Right renal pelvis (tissue), 4 donors: ENCODE data around the gene ZNF724. TPM values are rescaled to one million over a fixed set of nuclear protein-coding genes. Genes with fewer than 3 reads are reported as not detected.
"Not testable (repeated sequence)": the region's sequence is repeated elsewhere in the genome, so short reads cannot be mapped to it uniquely, and the experiment has no call there.

Experiments used
- DNase-seq, 4 donors: peaks; one replicate each; pipeline ENCODE4 v3.0.0-alpha.2; 2013; ENCODE audit warnings: low read depth in 4 of 4, low spot score in 3 of 4, missing footprints in 1 of 4
- polyA plus RNA-seq, 4 donors: library from polyadenylated mRNA; unstranded; fragments of 120-200 nt; gene quantifications; one replicate each; pipeline ENCODE4 v1.2.1, GENCODE V29; 2013; ENCODE audit not compliant: insufficient read length in 4 of 4

The ZNF724 gene
- 1 to 10 TPM; 4.3 to 5.4 (median 4.5) TPM for polyA plus RNA-seq

DNA sequence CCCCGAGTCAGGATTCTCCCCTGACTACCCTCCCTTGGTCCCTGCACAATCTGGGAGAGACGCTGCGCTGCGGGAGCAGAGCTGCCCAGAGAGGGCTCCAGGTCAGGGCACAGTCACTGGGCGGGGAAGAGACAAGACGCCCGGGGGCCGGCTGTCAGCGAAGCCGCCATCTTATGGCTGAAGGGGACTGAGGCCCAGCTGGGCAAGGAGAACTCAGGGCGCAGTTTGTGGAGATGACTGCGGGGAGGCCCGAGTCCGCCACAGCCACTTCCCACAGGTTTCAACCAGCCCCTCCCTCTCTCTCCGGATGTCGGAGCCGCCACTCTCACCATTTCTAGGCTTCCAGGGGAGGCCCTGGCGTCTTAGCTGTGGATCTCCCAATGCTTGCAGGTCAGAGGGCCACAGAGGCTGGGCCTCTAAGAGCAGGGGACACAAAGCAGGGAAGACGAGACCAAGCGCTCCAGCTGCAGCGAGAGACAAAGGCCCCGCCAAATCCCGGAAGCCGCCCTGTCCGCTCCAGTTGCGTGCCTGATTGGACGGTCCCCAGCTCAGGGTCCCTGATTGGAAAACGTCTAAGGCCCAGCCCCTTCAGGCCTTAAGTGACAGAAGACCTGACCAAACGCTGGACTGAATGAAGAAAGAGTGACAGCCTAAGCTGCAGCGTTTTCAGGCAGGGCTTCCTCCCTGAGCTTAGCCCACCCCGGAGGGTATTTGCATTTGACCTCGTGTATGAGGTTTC is at the start of gene ZNF724:
Gene ZNF724, minus strand, starts transcription at position 484 of the 739 bp plus-strand sequence. Its CDS starts 152 bp downstream, at position 332.
- DNase-seq, result peak; percentile 77 to 95 (median 94)

DNA sequence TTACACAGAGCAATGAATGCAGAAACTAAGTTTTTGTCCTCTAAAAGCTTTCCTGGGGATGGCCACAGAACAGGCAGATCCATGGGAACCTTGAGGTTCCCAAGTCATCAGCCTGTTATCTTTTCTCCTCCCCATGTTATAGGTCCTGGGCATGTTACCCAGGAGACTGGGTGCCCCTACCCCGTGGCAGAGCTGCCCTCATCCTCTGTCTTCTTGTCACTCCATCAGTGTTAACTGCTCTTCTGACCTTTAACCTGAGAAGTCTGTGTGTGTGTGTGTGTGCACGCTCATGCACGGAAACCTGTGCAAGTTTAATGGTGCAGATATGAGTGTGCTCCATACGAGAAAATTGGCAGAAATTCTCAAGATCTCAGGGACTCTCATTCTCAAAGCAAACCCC is 43.9 kb upstream of the ZNF724 start:
- DNase-seq, result no peak

DNA sequence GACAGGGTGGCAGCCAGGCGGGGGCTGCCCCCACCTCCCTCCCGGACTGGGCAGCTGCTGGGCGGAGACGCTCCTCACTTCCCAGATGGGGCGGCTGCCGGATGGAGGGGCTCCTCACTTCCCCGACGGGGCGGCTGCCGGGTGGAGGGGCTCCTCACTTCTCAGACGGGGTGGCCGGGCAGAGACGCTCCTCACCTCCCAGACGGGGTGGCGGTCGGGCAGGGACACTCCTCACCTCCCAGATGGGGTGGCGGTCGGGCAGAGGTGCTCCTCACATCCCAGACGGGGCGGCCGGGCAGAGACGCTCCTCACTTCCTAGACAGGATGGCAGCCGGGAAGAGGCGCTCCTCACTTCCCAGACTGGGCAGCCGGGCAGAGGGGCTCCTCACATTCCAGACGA is 39.8 kb upstream of the ZNF724 start:
- DNase-seq, result not testable (repeated sequence)

DNA sequence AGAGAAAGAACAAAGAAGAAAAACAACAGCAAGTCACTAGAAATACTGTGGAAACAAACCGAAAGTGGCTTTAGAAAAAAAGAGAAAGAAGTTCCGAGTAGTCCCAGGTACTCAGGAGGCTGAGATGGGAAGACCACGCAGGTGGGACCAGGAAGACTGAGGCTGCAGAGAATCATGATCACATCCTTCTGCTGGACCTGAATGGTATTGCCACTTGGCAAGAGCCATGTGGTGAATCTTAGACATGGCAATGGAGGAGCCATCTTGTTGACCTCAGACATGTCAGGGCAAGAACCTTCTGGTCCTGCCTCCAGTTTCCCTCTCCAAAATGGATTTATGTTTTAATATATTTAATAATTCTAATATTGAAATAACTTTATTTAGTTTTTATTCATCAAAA is 37.4 kb upstream of the ZNF724 start:
- DNase-seq, result no peak

DNA sequence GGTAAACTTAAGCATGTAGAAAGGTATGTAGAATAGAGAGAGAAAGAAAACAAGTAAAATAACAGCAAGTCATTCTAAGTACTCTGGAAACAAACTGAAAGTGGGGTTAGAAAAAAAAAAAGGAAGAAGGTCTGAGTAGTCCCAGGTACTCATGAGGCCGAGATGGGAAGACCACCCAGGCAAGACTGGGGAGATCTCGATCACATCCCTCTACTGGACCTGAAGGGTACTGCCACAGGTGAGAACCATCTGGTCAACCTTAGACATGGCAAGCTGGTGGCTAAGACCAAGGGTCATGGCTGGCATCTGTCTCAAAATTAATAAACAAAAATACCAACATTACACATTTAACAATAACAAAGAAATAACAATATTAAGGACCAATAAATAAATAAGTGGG is 36.3 kb upstream of the ZNF724 start:
- DNase-seq, result no peak

DNA sequence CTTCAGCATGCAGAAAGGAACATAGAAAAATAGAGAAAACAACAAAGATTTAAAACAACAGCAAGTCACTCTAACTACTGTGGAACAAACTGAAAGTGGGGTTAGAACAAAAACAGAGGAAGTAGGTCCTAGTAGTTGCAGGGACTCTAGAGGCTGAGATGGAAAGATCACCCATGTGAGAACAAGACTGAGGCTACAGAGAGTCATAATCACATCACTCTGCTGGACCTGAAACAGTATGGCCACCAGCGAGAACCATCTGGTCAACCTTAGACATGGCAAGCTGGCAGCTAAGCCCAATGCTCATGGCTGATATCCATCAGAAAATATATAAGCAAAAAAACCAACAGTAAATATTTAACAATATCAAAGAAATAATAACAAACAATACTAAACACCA is 35.8 kb upstream of the ZNF724 start:
- DNase-seq, result no peak

DNA sequence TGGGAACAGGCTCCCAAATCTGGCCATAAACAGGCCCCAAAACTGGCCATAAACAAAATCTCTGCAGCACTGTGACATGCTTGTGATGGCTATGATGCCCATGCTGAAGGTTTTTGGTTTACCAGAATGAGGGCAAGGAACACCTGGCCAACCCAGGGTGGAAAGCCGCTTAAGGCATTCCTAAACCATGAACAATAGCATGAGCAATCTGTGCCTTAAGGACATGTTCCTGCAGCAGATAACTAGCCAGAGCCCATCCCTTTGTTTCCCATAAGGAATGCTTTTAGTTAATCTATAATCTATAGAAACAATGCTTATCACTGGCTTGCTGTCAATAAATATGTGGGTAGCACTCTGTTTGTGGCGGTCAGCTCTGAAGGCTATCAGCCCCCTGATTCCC is 35.1 kb upstream of the ZNF724 start:
- DNase-seq, result not testable (repeated sequence)

DNA sequence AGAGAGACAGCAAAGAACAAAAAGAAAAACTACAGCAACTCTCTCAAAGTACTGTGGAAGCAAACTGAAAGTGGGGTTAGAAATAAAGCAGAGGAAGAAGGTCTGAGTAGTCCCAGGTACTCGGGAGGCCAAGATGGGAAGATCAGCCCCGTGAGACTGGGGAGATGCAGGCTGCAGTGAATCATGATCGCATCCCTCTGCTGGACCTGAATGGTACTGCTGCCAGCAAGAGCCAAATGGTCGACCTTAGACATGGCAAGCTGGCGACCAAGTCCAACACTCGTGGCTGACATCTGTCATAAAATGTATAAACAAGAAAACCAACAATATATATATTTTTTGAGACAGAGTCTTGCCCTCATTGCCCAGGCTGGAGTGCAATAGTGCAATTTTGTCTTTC is 33.7 kb upstream of the ZNF724 start:
- peak in 3 of 4 donors; percentile 6 to 15 (median 14) for DNase-seq

DNA sequence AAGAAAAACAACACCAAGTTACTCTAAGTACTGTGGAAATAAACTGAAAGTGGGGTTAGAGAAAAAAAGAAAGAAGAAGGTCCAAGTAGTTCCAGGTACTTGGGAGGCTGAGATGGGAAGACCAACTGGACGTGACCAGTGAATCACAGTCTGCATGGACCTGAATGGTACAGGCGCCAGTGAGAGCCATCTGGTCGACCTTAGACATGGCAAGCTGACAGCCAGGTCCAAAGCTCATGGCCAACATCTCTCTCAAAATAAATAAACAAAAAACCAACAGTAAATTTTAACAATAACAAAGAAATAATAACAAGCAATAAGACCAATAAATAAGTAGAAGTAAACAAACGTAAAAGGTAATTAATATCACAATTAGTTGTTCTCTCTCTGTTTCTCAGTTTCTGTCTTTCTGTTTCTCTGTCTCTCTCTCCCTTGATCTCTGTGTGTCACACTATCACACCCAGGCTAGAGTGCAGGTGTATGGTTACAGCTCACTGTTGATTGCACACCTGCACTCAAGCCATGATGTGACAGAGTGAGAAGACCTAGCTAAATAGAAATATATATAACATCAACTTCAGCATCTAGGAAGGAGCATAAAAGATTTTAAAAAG is 31.6 kb upstream of the ZNF724 start:
- DNase-seq, result no peak

DNA sequence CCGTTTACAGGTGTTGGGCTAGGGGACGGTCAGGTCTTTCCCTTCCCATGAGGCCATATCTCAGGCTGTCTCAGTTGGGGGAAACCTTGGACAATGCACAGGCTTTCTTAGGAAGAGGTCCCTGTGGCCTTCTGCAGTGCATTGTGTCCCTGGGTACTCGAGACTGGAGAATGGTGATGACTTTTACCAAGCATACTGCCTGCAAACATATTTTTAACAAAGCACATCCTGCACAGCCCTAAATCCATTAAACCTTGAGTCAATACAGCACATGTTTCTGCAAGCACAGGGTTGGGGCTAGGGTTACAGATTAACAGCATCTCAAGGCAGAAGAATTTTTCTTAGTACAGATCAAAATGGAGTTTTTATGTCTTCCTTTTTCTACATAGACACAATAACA is 27.9 kb upstream of the ZNF724 start:
- DNase-seq, result not testable (repeated sequence)

DNA sequence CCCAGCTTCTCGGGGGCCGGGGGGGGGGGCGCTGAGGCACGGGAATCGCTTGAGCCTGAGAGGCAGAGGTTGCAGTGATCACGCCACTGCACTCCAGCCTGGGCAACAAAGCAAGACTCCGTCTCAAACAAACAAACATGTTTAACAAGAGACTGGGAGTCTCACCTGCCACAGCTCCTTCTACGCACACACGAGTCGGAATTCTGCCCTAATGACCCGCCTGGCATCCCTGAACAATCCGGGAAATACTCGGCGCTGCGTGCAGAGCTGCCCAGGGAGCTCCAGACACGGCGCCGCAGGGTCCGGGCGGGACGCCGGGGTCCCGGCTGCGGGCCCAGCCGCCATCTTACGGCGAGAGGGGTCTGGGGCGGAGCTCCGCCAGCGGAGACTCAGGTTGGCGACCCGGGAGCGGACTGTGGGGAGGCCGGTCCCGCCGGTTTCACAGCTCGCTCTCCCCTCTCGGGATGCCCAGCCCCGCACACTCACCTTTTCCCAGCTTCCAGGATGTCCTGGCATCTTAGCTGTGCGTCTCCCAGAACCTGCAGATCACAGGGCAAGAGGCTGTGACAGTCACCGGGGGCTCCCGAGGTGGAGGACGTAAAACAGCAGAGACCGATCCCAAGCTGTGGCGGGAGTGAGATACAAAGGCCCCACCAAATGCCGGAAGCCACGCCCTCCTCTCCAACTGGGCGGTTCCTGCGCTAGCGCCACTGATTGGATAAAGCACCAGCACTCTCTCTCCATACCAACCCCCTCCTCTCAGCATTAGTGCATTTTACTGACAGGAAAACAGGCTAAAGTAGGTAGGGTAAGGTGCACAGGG is 23.6 kb upstream of the ZNF724 start:
- DNase-seq, result peak; percentile 87 to 88 (median 88)

DNA sequence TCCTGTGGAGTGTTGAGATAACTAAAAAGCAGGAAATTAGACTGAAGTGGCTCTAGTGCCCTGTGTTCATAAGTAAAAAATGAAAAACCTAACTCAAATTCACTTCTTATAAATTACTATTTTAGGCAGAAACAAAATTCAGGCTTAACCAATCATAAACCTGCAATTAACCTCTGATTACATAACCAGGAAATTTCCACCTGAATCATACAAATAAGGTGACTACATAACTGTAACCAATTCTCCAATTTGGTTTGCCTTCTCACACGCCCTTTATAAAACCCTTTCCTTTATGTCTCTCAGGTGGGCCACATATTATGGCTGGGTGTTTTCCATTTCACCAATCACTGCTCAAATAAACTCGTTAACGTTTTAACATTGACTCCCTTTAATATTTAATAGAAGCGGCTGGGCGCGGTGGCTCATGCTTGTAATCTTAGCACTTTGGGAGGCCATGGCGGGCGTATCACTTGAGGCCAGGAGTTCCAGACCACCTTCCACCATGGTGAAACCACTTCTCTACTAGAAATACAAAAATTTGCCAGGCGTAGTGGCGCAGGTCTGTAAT is 22.9 kb upstream of the ZNF724 start:
- peak in 2 of 4 donors; percentile 4 to 15 for DNase-seq

DNA sequence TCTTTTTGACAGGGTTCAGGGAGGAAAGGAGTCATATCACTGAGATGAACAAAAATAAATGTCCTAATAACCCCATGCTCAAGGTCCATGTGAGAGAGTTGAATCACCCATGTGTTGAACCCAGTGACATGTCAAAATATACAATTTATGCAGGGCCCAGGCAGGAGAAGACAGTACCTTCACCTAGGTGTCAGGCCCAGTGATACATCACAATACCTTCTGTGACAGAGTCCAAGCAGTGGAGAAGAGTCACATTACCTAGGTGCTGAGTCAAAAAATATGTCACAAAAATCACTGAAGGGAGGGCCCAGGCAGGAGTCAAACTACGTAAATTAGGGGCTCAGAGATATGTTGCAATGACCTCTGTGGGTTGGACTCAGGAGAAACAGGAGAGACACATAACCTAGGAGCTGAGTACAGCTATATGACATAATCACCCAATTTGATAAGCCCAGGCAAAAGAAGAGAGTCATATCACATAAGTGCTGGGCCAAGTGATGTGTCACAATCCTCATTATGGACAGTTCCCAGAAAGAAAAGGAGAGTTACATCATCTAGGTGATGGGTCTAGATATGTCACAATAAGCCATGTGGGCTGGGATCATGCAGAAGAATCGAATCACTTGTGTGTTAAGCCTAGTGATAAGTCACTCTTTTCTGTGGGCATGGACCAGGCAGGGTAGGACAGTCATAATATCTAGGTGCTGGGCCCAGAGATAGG is 13.8 kb upstream of the ZNF724 start:
- no peak for DNase-seq

DNA sequence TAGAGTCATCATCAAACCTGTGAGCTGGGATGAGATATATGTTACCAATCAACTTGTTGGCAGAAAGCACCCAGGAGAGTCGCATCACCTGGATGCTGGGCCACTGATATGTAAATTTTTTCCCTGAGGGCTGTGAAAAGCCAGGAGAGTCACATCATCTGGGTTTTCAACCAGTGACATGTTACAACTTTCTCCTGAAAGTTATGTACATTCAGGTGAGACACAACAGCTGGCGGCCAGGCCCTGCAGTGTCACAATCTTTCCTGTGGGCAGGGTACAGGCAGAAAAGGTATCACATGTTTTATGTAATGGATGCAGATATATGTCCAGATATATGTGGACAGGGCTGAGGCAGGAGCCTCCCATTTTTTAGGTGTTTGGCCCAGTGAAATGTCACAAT is 13.2 kb upstream of the ZNF724 start:
- DNase-seq, result no peak

DNA sequence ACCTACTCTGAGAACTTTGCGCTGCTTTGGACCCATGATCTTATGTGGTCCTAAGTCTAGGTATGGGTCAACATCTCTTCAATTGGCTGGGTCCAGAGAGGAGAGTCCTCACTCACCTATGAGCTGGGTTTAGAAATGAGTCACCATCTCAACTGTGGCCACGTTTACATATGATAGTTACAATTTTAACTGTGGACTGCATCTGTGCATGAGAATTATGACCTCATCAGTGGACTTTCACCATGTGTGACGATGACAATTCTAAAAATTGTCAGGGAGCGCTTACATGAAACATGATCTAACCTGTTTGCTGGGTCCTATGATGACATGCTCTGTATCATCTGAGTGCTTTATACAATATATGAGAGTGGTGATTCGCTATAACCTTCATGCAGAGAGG is 12.7 kb upstream of the ZNF724 start:
- DNase-seq, result no peak

DNA sequence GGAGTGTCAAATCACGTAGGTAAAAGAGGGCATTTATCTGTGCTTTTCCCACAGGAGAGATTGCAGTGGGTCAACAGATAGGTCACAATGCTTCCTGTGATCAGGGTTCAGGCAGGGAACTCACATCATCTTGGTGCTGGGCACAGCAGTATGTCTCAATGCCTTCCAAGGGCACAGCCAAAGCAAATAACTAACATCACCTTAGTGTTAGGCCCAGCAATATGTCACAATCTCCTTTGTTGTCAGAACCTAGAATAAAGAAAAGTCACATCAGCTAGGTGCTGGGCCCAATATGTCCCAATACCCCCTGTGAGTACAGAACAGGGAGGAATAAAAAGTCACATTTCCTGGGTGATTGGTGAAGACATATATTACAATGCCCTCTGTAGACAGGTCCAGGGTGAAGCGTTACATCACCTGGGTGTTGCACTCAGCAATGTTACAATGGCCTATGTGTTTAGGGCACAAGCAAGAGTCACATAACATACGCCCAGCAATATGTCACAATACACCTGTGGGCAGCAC is 11.4 kb upstream of the ZNF724 start:
- no peak for DNase-seq

DNA sequence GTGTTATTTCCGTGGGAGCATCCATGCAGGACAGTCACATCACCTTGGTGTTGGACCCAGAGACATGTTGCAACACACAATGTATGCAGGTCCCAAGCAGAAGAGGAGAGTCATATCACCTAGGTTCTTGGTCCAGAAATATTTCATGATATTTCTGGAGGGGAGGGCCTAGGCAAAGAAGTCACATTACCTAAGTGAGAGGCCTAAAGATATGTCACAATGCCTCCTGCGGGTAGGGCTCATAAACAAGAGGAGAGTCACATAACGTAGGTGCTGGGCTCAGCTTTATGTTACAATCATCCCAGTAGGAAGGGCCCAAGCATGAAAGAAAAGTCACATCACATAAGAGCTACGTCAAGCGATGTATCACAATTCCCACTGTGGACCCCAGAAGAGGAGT is 10.8 kb upstream of the ZNF724 start:
- DNase-seq, result no peak

DNA sequence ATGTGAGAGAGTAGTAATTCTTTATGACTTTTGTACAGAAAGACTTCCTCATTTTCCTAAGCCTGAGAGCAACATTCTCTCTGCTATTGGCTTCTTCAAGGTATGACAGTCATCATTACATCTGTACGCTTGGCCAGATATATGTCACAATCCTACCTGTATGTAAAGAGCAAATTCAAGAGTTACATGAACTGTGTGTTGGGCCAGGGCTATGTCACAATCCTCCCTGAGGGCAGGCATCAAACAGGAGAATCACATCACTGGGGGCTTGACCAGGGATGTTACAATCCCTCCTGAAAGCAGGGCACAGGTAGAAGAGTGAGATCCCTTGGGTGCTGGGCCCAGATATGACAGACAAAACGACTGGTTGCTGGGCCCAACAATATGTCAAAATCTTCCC is 9.8 kb upstream of the ZNF724 start:
- DNase-seq, result no peak

DNA sequence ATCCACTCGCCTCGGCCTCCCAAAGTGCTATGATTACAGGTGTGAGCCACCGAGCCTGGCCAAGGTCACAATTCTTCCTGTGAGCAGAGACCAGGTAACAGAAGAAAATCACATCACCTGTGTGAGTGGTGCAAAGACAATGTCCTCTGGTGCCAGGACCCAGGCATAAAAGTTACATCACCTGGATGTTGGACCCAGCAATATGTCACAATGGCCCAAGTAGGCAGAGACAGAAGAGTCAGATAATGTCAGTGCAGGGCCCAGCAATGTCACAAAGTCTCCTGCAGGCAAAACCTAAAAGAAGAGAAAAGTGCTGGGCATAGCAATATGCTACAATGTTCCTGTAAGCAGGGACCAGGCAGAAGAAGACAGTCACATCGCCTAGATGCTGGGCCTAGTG is 5.5 kb upstream of the ZNF724 start:
- no peak for DNase-seq
